HG02798 (cell line): ENCODE results near the gene CDC42BPA.
A peak's percentile ranks its signal among the peaks of the same experiment; 100 is the strongest.

Experiments used
- ATAC-seq: cut with Tn5 transposase; IDR thresholded peaks from one replicate; pipeline ENCODE4 v1.9.1; 2021; ENCODE audit warnings: mild to moderate bottlenecking; ENCODE audit not compliant: unreplicated experiment, poor library complexity

The CDC42BPA gene

GRCh38 chr1:227223171-227223806 is 95.0 kb downstream of the CDC42BPA start:
- no peak for ATAC-seq

- ATAC-seq = no peak
Observed at GRCh38 chr1:227219715-227220292, 98.5 kb downstream of the CDC42BPA start.

GRCh38 chr1:227218870-227219573 is 99.3 kb downstream of the CDC42BPA start:
- ATAC-seq = no peak

- ATAC-seq = no peak
Observed at GRCh38 chr1:227215863-227216510, 102.3 kb downstream of the CDC42BPA start.

- no peak for ATAC-seq
Observed at GRCh38 chr1:227214207-227214606, 104.1 kb downstream of the CDC42BPA start.

GRCh38 chr1:227213426-227213825 is 104.9 kb downstream of the CDC42BPA start:
- ATAC-seq = no peak

- ATAC-seq = no peak
Observed at GRCh38 chr1:227212164-227212563, 106.1 kb downstream of the CDC42BPA start.

- ATAC-seq = no peak
Observed at GRCh38 chr1:227210604-227211003, 107.7 kb downstream of the CDC42BPA start.

- ATAC-seq = no peak
Observed at GRCh38 chr1:227197064-227197463, 121.2 kb downstream of the CDC42BPA start.

- peak; percentile 86 for ATAC-seq
Observed at GRCh38 chr1:227192163-227192562, 126.1 kb downstream of the CDC42BPA start.

- peak; percentile 70 for ATAC-seq
Observed at GRCh38 chr1:227191607-227192006, 126.7 kb downstream of the CDC42BPA start.

- no peak for ATAC-seq
Observed at GRCh38 chr1:227190321-227190720, 128.0 kb downstream of the CDC42BPA start.

- no peak for ATAC-seq
Observed at GRCh38 chr1:227185291-227185690, 133.0 kb downstream of the CDC42BPA start.

- no peak for ATAC-seq
Observed at GRCh38 chr1:227182012-227182411, 136.3 kb downstream of the CDC42BPA start.

- ATAC-seq = no peak
Observed at GRCh38 chr1:227175611-227176010, 142.7 kb downstream of the CDC42BPA start.

GRCh38 chr1:227174164-227174563 is 144.1 kb downstream of the CDC42BPA start:
- no peak for ATAC-seq

GRCh38 chr1:227170361-227171166 is 147.7 kb downstream of the CDC42BPA start:
- ATAC-seq = no peak

GRCh38 chr1:227169343-227169742 is 148.9 kb downstream of the CDC42BPA start:
- ATAC-seq = no peak

- ATAC-seq = no peak
Observed at GRCh38 chr1:227167276-227168101, 150.8 kb downstream of the CDC42BPA start.
